ENCODE results near the gene SLK.

The SLK gene

DNA sequence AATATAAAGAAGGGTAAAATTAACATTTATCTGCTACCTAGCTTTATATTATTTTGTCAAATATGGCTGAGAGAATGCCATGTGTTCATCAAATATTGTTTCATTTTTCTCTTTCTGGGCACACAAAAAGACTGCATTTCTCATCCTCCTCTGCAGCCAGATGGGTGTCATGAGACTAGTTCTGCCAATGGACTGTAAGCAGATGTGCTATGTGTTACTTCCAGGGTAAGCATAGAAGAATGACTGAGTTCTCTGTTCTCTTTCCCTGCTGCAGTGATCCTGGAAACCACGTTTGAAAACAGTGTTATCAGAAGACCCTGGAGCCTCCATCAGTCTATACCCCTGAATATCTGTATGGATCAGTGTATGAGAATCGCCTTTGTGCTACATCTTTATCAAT is 24.1 kb upstream of the SLK start:
- DNase-seq (ENCODE audit: low read depth): no peak

DNA sequence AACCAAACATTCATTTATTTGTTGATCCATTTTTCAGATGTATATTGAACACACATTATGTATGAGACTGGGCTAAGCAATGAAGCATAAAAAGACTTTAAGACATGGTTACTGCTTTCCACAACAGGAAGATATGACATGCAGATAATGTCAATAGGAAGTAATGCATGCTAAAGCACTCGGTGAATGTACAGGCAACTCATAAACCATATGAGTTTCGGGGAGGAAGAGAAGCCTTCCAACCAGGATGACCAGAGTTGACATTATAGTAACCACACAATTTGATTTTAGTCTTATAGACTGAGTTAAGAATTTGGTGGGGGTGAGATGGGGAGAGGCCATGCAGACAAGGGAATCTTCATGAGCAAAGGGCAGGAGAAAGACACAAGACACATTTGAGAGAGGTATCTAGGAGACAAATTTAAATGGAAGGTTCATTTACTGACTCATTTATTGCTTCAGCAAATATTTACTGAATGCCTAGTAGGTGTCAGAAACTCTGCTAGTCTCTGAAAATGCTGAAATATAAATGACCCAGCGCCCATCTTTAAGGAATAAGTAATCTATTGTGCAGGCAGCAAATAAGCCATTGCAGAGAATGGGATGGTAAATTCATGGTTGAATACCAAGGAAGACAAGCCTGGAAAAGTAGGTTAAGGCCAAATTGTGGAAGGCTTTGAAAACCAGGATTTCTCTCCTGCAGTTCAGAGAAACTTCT is 19.0 kb upstream of the SLK start:
- no peak for DNase-seq (ENCODE audit: low read depth)

DNA sequence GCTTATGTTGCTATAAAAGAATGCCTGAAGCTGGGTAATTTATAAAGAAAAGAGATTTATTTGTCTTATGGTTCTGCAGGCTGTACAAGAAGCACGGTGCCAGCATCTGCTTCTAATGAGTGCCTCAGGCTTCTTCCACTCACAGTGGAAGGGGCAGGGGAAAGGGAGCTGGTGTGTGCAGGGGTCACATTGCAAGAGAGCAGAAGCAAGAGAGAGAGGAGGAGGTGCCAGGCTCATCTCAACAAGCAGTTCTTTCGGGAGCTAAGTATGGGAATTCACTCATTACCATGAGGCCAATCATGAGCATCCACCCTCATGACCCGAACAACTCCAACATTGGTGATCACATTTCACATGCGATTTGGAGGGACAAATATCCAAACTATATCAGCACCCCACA is 17.2 kb upstream of the SLK start:
- DNase-seq (ENCODE audit: low read depth): no peak

- no peak for DNase-seq (ENCODE audit: low read depth)
Measured at GRCh38 chr10:103951183-103951582, 15.8 kb upstream of the SLK start.

- no peak for DNase-seq (ENCODE audit: low read depth)
Measured at GRCh38 chr10:103951942-103952341, 15.0 kb upstream of the SLK start.

GRCh38 chr10:103954543-103954942 is 12.4 kb upstream of the SLK start:
- no peak for DNase-seq (ENCODE audit: low read depth)

DNA sequence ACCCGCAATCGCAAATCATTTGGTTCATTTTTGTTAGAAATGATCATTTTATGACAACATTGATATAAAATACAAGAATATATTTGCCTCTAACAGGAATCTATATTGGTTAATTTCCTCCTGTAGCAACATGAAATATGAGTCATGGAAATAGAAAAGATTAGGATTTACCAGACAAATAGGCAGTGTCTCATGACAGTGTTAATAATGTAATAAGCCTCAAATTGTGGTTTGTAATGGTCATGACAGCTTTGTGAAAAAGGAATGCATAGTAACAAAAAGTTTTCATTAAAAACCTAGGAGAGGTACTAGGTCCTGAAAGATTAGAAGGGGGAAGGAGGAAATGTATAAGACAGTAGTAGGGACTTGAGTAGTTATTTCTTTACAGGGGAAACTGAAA is 7.9 kb upstream of the SLK start:
- DNase-seq (ENCODE audit: low read depth): no peak

DNA sequence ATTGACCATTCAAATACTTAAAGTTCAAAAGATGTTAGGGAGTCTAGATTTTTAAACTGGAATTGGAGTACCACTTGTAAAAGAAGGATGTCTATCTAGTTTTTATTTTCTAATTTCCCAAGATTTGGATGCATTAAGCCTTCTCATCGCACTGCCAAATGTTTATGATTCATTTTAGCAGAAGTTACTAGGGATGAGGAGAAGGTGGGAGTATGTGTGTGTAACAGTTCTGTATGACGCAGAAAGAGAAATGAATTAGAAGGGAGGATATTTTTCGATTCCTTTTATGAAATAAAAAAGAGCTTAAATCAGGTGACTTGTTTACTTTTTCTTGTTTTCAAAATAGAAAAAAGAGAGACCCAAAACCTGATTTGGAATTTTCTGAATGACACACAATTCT is 6.8 kb upstream of the SLK start:
- DNase-seq (ENCODE audit: low read depth): no peak

- DNase-seq (ENCODE audit: low read depth): no peak
Measured at GRCh38 chr10:103967448-103968071, 620 bp downstream of the SLK start.

DNA sequence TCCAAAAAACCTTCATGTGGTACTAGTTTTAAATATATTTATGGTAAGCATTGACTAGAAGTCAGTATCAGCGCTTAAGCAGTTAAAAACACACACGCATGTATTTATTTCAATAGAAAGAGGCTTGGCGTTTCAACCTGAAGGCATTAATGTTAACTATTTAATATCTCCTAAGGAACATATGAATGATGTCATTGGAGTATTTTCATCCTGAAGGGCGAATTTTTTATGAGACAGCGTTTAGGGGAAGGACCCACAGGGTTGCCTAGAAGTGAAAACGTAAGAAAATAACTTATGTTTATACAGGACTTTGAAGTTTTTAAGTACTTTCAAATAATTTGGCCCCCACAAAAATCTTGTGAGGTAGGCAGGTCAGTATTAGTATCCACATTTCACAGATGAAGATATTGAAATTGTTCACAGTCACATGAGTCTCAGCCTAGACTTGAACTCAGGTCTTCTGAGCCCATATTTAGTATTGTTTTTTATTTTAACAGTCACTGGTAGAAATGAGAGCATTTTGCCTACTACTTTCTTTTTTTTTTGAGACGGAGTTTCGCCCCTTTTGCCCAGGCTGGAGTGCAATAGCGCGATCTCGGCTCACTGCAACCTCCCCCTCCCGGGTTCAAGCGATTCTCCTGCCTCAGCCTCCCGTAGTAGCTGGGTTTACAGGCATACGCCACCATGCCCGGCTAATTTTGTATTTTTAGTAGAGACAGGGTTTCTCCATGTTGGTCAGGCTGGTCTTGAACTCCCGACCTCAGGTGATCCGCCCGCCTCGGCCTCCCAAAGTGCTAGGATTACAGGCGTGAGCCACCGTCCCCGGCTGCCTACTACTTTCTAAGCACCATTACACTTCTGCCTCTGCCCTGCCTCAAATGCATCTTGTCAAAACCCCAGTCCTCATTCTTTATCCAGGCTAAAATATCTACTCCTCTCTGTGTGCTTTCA is 1.8 kb downstream of the SLK start:
- no peak for DNase-seq (ENCODE audit: low read depth)

- DNase-seq (ENCODE audit: low read depth): no peak
Measured at GRCh38 chr10:103969436-103969835, 2.5 kb downstream of the SLK start.

- no peak for DNase-seq (ENCODE audit: low read depth)
Measured at GRCh38 chr10:103969857-103970627, 3.1 kb downstream of the SLK start.

DNA sequence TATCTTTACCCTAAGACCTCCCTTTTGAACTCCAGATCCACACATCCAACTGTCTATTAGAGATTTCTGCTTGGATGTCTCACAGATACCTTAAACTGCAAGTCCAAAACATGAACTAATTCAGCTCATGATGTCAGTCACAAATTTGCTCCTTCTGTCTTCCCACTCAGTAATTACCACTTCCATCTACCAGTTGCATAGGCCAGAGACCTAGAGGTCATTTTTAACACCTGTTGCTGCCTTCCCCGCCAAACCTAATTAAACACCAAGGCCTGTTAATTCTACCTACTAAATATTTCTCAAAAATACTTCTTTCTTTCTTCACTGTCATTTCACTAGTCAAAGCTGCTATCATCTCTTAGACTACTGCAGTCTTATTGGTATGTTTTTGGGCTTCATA is 8.2 kb downstream of the SLK start:
- DNase-seq (ENCODE audit: low read depth): no peak

GRCh38 chr10:103977204-103977603 is 10.3 kb downstream of the SLK start:
- no peak for DNase-seq (ENCODE audit: low read depth)

GRCh38 chr10:103979530-103979929 is 12.6 kb downstream of the SLK start:
- no peak for DNase-seq (ENCODE audit: low read depth)

- DNase-seq (ENCODE audit: low read depth): no peak
Measured at GRCh38 chr10:103980288-103980906, 13.5 kb downstream of the SLK start.

- DNase-seq (ENCODE audit: low read depth): no peak
Measured at GRCh38 chr10:103982639-103983038, 15.7 kb downstream of the SLK start.

DNA sequence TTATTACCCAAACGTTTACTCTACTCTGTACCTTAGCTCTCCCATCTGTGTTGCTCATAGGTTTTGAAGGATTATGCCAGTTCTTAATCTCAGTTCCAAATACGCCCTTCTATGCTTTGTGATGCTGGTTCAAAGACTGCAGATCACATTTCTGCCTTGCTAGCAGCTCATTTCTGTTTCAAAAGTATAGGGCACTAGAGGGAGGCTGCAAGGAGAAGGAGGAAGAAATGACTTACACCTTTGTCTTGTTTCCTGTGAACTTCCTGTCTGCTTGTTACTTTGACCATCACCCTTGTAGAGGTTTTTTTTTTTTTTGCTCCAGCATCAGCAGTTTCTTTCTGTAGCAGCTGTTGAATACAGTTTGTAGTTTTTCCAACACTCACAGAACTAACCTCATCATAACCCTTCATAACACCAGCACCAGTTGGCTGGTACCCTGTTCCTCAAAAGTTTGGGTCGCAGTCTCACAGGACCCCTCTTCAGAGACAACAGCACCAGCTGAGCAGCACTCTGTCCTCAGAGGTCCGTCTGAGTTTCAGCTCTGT is 16.5 kb downstream of the SLK start:
- DNase-seq (ENCODE audit: low read depth): no peak

GRCh38 chr10:103985726-103986125 is 18.8 kb downstream of the SLK start:
- DNase-seq (ENCODE audit: low read depth): no peak

GRCh38 chr10:103986360-103986759 is 19.4 kb downstream of the SLK start:
- no peak for DNase-seq (ENCODE audit: low read depth)

DNA sequence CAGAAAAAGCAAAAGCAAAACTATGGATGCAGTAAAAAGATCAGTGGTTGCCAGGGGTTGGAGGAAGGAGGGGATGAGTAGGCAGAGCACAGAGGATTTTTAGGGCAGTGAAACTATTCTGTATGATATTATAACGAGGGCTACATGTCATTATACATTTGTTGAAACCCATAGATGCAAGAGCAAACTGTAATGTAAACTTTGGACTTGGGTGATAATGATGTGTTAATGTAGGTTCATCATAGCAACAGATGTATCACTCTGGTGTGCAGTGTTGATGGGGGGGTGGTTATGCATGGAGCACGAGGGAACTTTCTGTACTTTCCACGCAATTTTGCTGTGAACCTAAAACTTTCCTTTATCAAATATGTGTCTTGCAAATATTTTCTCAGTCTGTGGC is 23.2 kb downstream of the SLK start:
- DNase-seq (ENCODE audit: low read depth): no peak

All from stimulated activated CD8-positive, alpha-beta memory T cell treated with anti-CD3 and anti-CD28 coated beads, Interleukin-15, amount 100 ng/mL, for 24 hours (primary cell).